Omental fat pad (tissue), 4 donors: Measurements from ENCODE around the gene COL6A2. TPM values are rescaled to one million over a fixed set of nuclear protein-coding genes. Genes with fewer than 3 reads are reported as not detected.
"Not testable (repeated sequence)": the region's sequence is repeated elsewhere in the genome, so short reads cannot be mapped to it uniquely, and the experiment has no call there.

Experiments used
- ATAC-seq: fragments of 150-250 bp; one replicate; pipeline ENCODE4 v1.9.1; 2016; ENCODE audit warnings: mild to moderate bottlenecking, moderate library complexity; ENCODE audit not compliant: low FRiP score
- DNase-seq: peaks from one replicate; pipeline ENCODE4 v3.0.0-alpha.2; 2019; ENCODE audit warnings: low spot score
- total RNA-seq, 4 donors: library from RNA; depleted of rRNA; stranded (reverse); fragments of >200 nt; gene quantifications; one replicate each; pipeline ENCODE4 v1.1.0, GENCODE V29; 2016
- TF ChIP-seq, protein P1 (sequence below), 3 donors: fragments of 450-650 bp; IDR thresholded peaks; one replicate each; pipeline ENCODE4 v1.5.1; 2016 to 2017; ENCODE audit warnings: antibody characterized with exemption in 3 of 3, mild to moderate bottlenecking in 3 of 3, moderate library complexity in 2 of 3

The COL6A2 gene
- total RNA-seq, 4 donors from 2014 or later: 480 to 1,153 (median 616) TPM

- DNase-seq: no peak
- ATAC-seq: no peak
- TF ChIP-seq, protein P1, sequence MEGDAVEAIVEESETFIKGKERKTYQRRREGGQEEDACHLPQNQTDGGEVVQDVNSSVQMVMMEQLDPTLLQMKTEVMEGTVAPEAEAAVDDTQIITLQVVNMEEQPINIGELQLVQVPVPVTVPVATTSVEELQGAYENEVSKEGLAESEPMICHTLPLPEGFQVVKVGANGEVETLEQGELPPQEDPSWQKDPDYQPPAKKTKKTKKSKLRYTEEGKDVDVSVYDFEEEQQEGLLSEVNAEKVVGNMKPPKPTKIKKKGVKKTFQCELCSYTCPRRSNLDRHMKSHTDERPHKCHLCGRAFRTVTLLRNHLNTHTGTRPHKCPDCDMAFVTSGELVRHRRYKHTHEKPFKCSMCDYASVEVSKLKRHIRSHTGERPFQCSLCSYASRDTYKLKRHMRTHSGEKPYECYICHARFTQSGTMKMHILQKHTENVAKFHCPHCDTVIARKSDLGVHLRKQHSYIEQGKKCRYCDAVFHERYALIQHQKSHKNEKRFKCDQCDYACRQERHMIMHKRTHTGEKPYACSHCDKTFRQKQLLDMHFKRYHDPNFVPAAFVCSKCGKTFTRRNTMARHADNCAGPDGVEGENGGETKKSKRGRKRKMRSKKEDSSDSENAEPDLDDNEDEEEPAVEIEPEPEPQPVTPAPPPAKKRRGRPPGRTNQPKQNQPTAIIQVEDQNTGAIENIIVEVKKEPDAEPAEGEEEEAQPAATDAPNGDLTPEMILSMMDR (IDR thresholded peaks at IDR 0.05): no peak
Observed at GRCh38 chr21:46083791-46084561, 13.9 kb upstream of the COL6A2 start.

DNA sequence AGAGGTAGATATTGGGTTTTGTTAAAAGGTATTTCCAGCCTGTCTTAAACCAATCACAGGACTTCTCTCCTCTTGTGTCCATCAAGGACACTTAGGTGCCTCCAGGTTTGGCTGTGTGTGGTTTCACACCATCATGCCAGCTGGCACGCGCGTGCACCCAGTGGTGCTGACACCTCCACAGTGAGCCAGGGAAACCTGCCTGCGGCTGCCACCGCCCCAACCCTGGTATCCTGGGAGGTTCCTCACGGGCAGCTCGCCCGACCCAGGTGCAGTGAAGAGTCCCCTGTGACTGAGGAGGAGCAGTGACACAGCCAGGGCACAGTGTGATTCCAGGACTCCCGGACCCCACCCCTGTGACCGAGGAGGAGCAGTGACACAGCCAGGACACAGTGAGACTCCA lies 13.2 kb upstream of the COL6A2 start:
- DNase-seq: no peak
- no peak for ATAC-seq
- TF ChIP-seq, protein P1 (IDR thresholded peaks at IDR 0.05): no peak

DNA sequence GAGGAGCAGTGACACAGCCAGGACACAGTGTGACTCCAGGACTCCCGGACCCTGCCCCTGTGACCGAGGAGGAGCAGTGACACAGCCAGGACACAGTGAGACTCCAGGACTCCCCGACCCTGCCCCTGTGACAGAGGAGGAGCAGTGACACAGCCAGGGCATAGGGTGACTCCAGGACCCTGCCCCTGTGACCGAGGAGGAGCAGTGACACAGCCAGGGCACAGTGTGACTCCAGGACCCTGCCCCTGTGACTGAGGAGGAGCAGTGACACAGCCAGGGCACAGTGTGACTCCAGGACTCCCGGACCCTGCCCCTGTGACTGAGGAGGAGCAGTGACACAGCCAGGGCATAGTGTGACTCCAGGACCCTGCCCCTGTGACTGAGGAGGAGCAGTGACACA lies 12.7 kb upstream of the COL6A2 start:
- DNase-seq, ATAC-seq: not testable (repeated sequence)

DNA sequence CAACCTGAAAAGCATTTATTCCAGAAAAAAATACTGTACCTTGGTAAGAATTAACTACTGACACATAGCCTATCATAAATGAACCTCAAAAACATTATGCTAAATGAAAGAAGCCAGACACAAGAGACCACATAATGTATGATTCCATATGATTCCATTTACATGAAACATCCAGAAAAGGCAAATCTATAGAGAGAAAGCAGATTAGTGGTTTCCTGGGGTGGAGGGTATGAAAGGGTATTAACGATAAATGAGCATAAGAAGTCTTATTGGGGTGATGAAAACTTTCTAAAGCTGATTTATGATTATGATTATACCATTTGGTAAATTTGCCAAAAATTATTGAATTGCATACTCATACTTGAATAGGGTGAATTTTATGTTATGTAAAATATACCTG lies 10.3 kb upstream of the COL6A2 start:
- ATAC-seq: no peak
- DNase-seq: no peak
- TF ChIP-seq, protein P1 (IDR thresholded peaks at IDR 0.05): no peak

- TF ChIP-seq, protein P1 (IDR thresholded peaks at IDR 0.05): no peak
- ATAC-seq: no peak
- no peak for DNase-seq
Observed at GRCh38 chr21:46088189-46088588, 9.7 kb upstream of the COL6A2 start.

- ATAC-seq (no peak), DNase-seq (peak; percentile 7)
- TF ChIP-seq, protein P1 (IDR thresholded peaks at IDR 0.05): no peak
Observed at GRCh38 chr21:46089285-46089684, 8.6 kb upstream of the COL6A2 start.

DNA sequence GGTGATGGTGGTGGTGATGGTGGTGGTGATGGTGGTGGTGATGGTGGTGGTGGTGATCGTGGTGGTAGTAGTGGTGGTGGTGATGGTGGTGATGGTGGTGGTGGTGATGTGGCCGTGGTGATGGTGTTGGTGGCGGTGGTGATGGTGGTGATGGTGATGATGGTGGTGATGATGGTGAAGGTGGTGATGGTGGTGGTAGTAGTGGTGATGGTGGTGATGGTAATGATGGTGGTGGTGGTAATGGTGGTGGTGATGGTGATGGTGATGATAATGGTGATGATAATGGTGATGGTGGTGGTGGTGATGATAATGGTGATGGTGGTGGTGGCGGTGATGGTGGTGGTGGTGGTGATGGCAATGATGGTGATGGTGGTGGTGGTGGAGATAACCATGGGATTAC lies 6.8 kb upstream of the COL6A2 start:
- TF ChIP-seq, protein P1 (IDR thresholded peaks at IDR 0.05): no peak
- ATAC-seq (no peak), DNase-seq (peak; percentile 6)
